COLO668 (cell line): Measurements from ENCODE around the gene RABL3.
"Not testable (repeated sequence)": the region's sequence is repeated elsewhere in the genome, so short reads cannot be mapped to it uniquely, and the experiment has no call there.

Experiments
- DNase-seq: peaks from one replicate; lab custom pipeline; 2025; ENCODE audit not compliant: unreplicated experiment; lab: John Stamatoyannopoulos, UW

The RABL3 gene

DNA sequence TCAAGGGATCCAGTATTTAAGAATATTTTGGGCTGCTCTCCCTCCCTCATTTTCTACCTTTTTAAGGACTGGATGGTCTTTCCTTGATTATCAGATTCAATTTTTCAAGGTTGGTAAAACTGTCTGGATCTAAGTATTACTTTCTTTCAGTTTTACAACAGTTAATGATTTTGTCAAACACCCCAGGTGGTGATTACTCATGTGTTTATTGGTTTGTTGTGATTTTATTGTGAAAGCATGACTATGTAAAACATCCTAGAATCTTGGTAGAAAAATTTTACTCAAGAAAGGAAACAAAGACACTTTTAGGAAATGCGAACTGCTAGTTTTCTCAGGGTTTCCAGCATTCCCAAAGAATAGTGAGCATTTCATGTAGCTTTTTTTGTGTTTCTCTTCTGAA is 7.5 kb upstream of the RABL3 start:
- no peak for DNase-seq

- no peak for DNase-seq
Measured at GRCh38 chr3:120745466-120745865, 3.1 kb upstream of the RABL3 start.

- no peak for DNase-seq
Measured at GRCh38 chr3:120743556-120744195, 1.4 kb upstream of the RABL3 start.

DNA sequence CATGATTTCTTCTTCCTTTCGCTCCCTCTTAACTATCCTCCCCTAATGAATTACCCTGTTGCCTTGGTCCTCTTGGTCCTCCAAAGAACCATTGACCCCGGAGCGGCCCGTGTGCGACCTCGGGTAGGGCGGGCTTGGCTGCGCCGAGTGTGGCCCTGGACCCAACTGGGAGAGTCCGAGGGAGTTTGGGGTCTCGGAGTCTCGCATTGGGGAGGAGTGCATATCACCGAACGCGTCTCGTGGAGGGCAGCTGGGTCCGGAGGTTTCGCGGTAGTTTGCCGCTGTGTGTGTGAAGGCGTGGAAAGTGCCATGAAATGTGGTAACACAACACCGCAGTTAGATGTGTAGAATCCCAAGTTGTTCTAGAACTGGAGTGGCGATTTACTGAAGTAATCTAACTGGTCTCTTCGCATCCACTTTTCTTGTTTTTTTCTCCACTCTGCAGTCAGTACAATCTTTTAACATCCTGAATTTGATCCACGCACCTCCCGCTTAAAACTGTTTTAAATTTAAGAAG is 591 bp upstream of the RABL3 start:
- DNase-seq = peak; percentile 44

DNA sequence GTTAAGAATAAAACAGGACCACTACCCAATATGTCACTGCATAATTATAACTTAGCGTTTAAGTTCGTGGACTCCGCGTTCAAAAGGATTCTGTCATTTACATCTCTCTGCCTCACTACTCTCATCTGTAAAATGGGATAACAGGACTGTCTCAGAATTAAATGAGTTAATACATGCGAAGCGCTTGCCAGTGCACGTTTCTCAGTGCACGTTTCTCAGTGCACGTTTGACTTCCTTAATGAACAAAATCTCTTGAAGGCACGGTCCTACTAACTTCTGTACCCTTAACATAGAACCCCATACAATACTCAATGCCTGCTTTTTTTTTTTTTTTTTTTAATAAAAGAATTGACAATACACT is 499 bp downstream of the RABL3 start:
- DNase-seq = no peak

- no peak for DNase-seq
Measured at GRCh38 chr3:120741320-120741719, 996 bp downstream of the RABL3 start.

GRCh38 chr3:120738006-120738405 is 4.3 kb downstream of the RABL3 start:
- not testable (repeated sequence) for DNase-seq

GRCh38 chr3:120730576-120731542 is 11.5 kb downstream of the RABL3 start:
- no peak for DNase-seq

DNA sequence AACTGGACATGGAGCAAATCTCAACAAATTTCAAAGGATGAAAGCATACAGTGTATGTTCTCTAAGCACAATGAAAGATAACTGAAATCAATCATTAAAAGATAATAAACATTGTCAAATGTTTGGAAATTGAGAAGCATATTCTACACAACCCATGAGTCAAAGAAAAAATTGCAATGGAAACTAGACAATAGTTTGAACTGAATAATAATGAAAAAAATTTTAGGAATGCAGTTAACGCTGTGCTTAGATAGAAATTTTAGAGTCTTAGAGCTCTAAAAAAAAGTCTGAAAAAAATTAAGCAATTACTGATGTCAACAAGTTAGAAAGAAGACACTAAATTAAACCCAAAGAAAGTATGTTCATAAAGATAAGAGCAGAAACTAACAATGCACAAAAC is 15.5 kb downstream of the RABL3 start:
- DNase-seq = no peak

GRCh38 chr3:120719167-120719834 is 23.0 kb downstream of the RABL3 start:
- DNase-seq = peak; percentile 29

DNA sequence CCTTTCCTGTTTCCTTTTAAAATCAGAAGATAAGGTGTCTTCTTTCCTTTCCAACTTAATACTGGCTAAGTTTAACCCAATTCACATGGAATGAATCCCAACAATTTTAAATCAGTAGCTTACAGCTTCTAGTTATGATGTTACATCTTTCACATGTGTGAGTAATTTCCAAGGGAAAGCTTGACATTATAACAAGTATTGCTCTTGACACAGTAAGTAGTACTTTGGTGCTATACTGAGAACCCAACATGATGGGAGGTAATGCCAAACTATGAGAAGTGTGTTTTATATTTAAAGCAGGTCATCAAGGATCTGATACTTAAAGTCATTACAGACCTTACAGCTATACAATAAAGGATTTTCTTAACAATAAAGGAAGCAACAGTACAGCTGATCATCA is 29.1 kb downstream of the RABL3 start:
- DNase-seq = no peak

DNA sequence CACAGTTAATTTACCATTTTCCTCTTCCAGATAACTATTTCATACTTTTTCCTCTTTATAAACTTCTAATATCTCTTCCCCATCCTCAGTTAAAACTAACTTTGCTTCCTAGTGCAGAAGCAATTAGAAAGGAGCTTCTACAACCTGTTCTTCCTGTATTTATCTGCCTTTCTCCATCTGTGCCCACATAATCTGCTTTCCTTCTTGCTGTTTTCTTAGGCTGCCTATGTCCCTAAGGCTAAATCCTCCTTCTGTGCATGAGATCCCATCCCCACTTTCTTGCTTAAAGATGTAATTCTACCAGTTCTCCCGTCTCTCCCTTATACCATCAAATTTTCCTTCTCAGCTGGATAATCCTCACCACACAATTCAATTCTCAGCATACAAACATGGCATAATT is 31.9 kb downstream of the RABL3 start:
- DNase-seq = no peak

DNA sequence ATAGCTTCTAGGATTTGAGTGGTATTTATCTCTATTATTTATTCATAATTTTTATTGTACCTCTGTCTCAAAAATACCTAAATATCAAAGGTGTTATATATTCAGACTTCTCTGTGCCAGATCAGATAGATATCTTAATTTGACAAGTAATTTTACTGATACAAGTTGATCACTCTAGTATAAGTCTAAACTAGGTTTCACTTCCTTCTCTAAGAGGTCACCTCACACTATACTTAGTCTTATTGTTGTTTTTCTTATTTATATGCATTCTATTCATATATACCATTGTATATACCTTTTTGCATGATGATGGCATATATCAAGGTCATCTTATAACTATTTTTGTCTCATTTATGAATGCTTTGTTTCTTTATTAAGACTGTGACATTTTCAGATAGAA is 33.9 kb downstream of the RABL3 start:
- DNase-seq = no peak

DNA sequence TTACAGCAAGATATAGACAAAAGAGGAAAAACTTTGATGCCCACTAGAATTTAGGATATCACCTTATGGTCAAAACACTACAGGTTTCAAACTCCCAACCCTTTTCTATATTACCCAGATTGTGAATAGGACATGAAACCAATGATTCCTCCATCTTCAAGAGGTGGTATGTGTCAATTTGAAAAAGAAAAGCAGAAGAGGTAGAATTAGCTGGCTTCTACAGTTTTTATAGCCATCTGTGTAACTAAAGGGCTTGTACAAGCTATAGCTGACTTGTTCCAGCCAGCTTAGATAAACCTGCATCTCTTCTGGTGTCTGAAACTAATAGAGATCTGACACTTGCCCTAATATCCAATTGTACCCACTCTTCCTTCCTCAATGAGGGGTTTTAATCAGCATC is 35.4 kb downstream of the RABL3 start:
- no peak for DNase-seq

DNA sequence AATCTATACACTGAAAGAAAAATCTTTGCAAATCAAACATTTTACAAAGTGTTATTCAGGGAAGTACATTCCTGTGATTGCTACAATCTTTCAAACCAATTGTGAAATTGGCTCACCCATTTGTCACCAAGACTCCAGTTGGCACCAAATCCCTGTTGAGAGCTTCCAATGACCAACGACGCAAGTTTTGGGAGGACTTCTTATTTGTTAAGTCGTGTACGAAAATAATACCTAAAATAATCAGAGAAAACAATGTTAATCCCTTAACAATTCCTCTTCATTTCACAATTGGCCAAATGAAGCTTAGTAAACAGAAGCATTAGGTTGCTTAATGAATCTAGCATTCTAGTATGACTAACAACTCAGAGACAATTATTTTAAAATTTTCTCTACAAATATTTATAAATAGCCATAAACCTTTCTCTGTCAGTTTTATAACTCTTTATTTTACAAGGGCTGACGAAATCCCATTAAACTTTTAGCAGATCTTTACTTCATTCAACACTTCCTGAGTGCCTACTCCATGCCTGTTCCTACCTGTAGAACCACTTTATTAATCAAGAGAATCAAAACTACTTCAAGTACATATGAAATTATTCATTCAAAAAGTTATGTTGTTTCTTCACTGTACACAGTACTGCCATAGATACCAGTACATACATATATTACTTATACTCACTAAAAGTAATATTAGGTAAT is 36.3 kb downstream of the RABL3 start:
- DNase-seq = no peak

GRCh38 chr3:120699333-120699732 is 43.0 kb downstream of the RABL3 start:
- no peak for DNase-seq

DNA sequence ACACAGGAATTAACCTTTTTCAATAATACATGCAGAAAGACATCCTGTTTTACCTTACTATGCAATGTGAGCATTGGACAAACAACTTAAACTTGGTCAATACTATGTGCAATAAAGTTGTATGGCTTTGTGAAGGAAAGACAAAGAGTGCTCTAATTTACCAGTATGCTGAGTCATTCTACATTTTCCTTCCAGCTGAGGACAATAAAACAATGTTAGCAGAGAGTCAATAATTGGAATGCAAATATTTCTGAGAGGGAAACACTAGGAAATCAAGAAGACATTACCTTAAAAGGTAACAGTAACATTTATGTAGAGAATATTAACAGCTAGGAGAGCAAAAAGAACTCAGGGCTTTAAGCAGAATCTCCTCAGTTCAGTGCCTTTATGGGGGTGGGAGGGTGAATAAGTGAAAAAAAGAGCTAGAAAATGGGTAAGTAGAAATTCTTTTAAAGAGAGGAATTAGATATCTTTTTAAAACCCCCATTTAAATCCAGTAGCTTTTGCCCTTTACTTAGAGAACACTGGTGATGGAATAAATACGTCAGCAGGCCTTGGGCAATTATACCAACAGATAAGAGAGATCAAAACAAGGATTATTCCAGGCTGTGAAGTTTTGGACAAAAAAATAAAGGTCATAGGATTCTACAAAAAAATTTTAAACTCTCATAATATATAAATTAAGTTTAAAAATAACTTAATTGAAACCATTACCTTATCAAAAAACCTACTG is 48.7 kb downstream of the RABL3 start:
- no peak for DNase-seq

- no peak for DNase-seq
Measured at GRCh38 chr3:120689395-120689794, 52.9 kb downstream of the RABL3 start.

DNA sequence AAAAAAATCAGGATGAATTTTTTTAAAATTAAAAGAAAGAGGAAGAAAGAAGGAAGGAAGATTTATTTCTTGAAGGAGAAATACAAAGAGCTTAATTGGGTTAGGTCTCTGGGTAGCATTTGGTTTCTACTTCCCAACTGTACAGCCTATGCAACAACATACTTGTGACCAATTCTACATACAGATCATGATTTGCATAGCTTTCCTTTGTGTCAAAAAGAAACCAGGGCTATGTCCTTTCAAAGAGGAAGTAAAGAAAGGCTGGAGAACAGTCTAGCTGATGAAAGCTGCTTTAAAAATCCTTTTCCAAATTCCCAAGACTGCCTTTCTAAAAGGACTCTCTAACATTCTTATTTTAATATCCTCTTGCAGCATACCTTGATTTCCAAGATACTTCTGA is 54.2 kb downstream of the RABL3 start:
- DNase-seq = no peak

GRCh38 chr3:120685411-120685810 is 56.9 kb downstream of the RABL3 start:
- DNase-seq = no peak
